ENCODE results near the gene INPP5E.

GRCh38 chr9:136433849-136434579 is 5.6 kb downstream of the INPP5E start:
- TF ChIP-seq POLR2A (IDR thresholded peaks at IDR 0.05) (no peak), CTCF (IDR thresholded peaks at IDR 0.05) (no peak)

Measured in heart left ventricle (tissue), 13 donors.